Purkinje cell (primary cell): ENCODE results near the gene BPIFB4. TPM values are rescaled to one million over a fixed set of nuclear protein-coding genes. Genes with fewer than 3 reads are reported as not detected.

Source experiments
- polyA plus RNA-seq: library from polyadenylated mRNA; unstranded; fragments of >200 nt; fragmentation: Nextera tagmentation; gene quantifications from 2 replicates; pipeline ENCODE4 v1.2.1, GENCODE V29; 2014

BPIFB4 gene
- not detected in 2 replicates for polyA plus RNA-seq

DNA sequence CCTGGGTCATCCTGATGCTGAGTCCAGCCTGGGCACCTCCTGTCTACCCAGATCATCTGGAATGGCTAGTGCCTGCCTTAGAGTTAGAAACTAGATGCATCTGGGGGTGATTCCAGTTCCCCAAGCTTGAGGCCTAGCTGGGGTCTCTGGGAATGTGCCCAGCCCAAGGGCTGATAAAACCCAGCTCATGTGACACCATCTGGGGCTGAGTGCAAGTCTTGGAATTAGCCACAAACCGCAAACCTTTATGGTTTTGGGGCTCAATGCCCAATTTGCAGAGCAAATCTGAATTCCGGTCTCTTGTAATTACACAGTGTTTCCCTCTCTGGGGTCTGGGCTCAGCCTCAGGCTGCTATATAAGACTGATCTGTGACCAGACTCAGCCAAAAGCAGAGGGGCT, at the start of gene BPIFB4:
Gene BPIFB4, plus strand, starts transcription at position 385 of the 400 bp plus-strand sequence. CDS start 1,884 bp downstream, outside the sequence.

DNA sequence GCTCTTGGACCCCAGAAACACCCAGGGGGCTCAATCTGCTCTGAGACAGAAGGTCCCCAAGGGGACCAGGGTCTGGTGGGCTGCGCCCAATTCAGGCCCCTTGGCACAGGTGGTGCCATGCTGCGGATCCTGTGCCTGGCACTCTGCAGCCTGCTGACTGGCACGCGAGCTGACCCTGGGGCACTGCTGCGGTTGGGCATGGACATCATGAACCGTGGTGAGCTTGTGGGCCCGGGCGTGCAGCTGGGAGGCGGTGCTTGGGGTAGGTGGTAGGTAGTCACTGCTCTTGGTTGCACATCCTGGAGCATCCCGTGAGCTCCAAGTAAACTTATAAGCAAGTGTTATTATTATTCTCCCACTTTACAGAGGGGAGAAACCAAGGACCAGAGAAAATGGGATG, 47.9 kb upstream of the BPIFB4 start, which contains the start of gene BPIFB6:
Gene BPIFB6, plus strand, starts transcription at position 118 of the 400 bp plus-strand sequence. Its CDS starts 0 bp downstream, at position 118.

DNA sequence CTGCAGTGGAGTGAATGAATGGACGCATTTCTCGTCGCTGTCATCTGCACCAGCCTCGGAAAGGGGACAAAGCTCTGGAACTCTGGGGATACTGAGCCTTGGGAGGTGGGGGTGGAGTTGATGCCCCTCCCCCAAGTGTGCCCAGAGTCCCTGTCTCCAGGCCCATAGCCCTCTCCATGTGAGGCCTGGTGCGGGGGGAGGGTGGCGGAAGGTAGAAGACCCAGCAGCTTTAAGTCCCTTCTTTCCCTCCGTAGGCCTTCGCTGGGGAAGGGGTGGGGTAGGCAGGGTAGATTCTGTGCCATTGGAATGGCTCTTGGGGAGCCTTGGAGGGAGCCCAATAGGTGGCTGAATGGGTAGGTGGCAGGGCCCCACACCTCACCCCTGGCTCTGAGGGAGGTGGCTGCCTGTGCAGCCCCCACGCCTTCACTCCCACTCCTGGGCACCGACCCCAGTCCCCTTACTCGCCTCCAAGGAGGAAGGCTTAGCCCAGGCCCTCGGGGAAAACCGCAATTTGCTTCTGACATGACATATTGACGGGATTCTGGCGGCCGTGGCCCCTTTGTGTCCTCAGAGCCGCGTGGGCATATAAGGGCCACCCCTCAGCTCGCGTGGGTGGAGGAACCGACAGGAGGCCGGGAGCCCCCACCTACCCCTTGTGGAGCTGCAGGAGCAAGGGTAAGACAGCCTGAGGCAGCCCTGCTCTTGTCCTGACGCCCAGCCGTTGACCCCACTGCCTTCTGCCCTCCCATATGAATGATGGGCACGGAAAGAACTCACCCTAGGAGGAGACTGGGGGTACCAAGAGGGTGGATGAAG, 25.9 kb upstream of the BPIFB4 start, which contains the start of gene BPIFB3:
Gene BPIFB3, plus strand, starts transcription at position 613 of the 816 bp plus-strand sequence. CDS start 1,533 bp downstream, outside the sequence.

Other genes with a start within 250 kb of the BPIFB4 start
- gene EFCAB8, start 220.7 kb upstream of the BPIFB4 start, polyA plus RNA-seq: not detected in 2 replicates
- gene SUN5, start 75.2 kb upstream of the BPIFB4 start, polyA plus RNA-seq: not detected in 2 replicates
- gene BPIFB2, start 71.9 kb upstream of the BPIFB4 start, polyA plus RNA-seq: not detected in 2 replicates
- gene BPIFB6, start 48.0 kb upstream of the BPIFB4 start, polyA plus RNA-seq: not detected in 2 replicates
- gene BPIFB3, start 25.7 kb upstream of the BPIFB4 start, polyA plus RNA-seq: not detected in 2 replicates
- gene BPIFA2, start 88.5 kb downstream of the BPIFB4 start, polyA plus RNA-seq: not detected in 2 replicates
- gene BPIFA3, start 137.7 kb downstream of the BPIFB4 start, polyA plus RNA-seq: not detected in 2 replicates
- not detected in 2 replicates for gene BPIFA1, start 156.4 kb downstream of the BPIFB4 start, polyA plus RNA-seq
- gene BPIFB1, start 203.6 kb downstream of the BPIFB4 start, polyA plus RNA-seq: not detected in 2 replicates